Testis (tissue), 3 donors: ENCODE results near the gene LPCAT2. TPM values are rescaled to one million over a fixed set of nuclear protein-coding genes. Genes with fewer than 3 reads are reported as not detected.

Experiments used
- DNase-seq: peaks from one replicate; pipeline ENCODE4 v3.0.0-alpha.2; 2019
- H3K27ac ChIP-seq, 2 donors: fragments of 200-600 bp; sonication (generic); one replicate each; pipeline ENCODE4 v1.5.1; 2019
- H3K27me3 ChIP-seq: fragments of 200-600 bp; sonication (generic); one replicate; pipeline ENCODE4 v1.5.1; 2019
- H3K36me3 ChIP-seq: fragments of 200-600 bp; sonication (generic); one replicate; pipeline ENCODE4 v1.5.1; 2017; ENCODE audit warnings: low read depth; ENCODE audit errors: missing control alignments
- H3K4me1 ChIP-seq: fragments of 200-600 bp; sonication (generic); one replicate; pipeline ENCODE4 v1.5.1; 2019
- H3K4me3 ChIP-seq, 2 donors: fragments of 200-600 bp; sonication (generic); one replicate each; pipeline ENCODE4 v1.5.1; 2017 to 2019
- H3K9me3 ChIP-seq: fragments of 200-600 bp; sonication (generic); one replicate; pipeline ENCODE4 v1.5.1; 2017
- CTCF ChIP-seq, 3 experiments: fragments of 450-650 bp in 2 of 3; fragments of 200-600 bp in 1 of 3; sonication (generic) in 1 of 3; IDR thresholded peaks; one replicate each; pipeline ENCODE4 v1.5.1; 2016 to 2019; ENCODE audit warnings: antibody characterized with exemption in 3 of 3, mild to moderate bottlenecking in 2 of 3, moderate library complexity in 1 of 3
- POLR2A ChIP-seq: fragments of 450-650 bp; IDR thresholded peaks from one replicate; pipeline ENCODE4 v1.6.1; 2017; ENCODE audit warnings: antibody characterized with exemption, mild to moderate bottlenecking, moderate library complexity
- WGBS, 2 donors: methylation state at CpG; one replicate each; pipeline ENCODE4 v1.1.5; 2018; 5-methylcytosine and 5-hydroxymethylcytosine counted together
- intact Hi-C: fragments of 100-400 bp; cut with DNase I; formaldehyde crosslinking; loops from one replicate; pipeline ENCODE4 v1.15.1; 2023; ENCODE audit warnings: low total_unique reads
- polyA plus RNA-seq: library from polyadenylated mRNA; stranded (reverse); fragments of 350-450 nt; fragmentation: Illumina TruSeq; extraction: RNeasy Lipid Tissue Mini Kit (QIAGEN cat#74804); gene quantifications from one replicate; pipeline ENCODE4 v1.2.3, GENCODE V29; 2014; ENCODE audit warnings: low read depth, low replicate concordance; ENCODE audit not compliant: insufficient read depth
- total RNA-seq, 2 donors: library from RNA; depleted of rRNA; stranded (reverse); fragments of >200 nt; gene quantifications; one replicate each; pipeline ENCODE4 v1.2.3, GENCODE V29; 2016

LPCAT2 gene
- total and polyA plus RNA-seq, 3 donors from 2014 or later: 6.9 to 12.0 (median 8.5) TPM

- no peak for DNase-seq
- H3K36me3 ChIP-seq: no peaks in the 10 kb centered on the region
- no peaks in the 10 kb centered on the region for H3K9me3 ChIP-seq
- no peaks in the 10 kb centered on the region for H3K27me3 ChIP-seq
- H3K4me3 ChIP-seq: no peak overlapping the region
- intact Hi-C loops: loop anchor here (5.0 kb wide), 1 partner anchor 76 kb away; no protein-coding TSS in a partner anchor
- TF ChIP-seq CTCF (IDR thresholded peaks at IDR 0.05): no peak
- TF ChIP-seq POLR2A: no peak
- 92 to 93% methylated on average over 4 of the region's 4 CpGs for WGBS, 2 donors
- H3K27ac ChIP-seq: no peak overlapping the region
- no peaks in the 10 kb centered on the region for H3K4me1 ChIP-seq
Observed at GRCh38 chr16:55466209-55466608, 42.7 kb upstream of the LPCAT2 start.

DNA sequence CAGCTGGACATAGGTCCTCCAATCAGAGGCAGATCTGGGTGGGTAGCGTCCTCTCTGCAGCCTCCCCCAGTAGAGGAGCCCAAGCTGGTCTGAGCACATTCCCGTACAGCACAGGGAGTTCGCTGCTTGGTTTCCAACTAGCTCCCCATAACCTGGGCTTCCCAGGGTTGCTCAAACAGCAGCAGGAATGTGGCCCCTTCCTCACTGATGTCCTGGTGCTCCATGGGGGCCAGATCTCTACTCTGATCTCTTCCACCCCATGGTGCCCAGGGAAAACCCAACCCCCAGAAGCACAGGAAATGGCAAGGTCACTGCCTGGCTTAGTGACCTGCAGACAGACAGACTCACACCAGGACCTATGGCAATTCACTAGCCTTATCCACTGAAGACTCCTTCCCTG, 41.0 kb upstream of the LPCAT2 start:
- Histone ChIP-seq H3K4me1 (no peaks in the 10 kb centered on the region), H3K9me3 (no peaks in the 10 kb centered on the region), H3K4me3 (no peak overlapping the region), H3K36me3 (no peaks in the 10 kb centered on the region), H3K27me3 (no peaks in the 10 kb centered on the region), H3K27ac (no peak overlapping the region)
- DNase-seq: no peak
- TF ChIP-seq CTCF (IDR thresholded peaks at IDR 0.05) (no peak), POLR2A (no peak)
- WGBS, 2 donors: 79 to 96% methylated on average over 3 of the region's 3 CpGs
- intact Hi-C loops: loop anchor here (5.0 kb wide), 1 partner anchor 74 kb away; no protein-coding TSS in a partner anchor

GRCh38 chr16:55468352-55468990, 40.4 kb upstream of the LPCAT2 start:
- intact Hi-C loops: loop anchor here (5.0 kb wide), 1 partner anchor 74 kb away; no protein-coding TSS in a partner anchor
- H3K9me3 ChIP-seq: no peaks in the 10 kb centered on the region
- H3K36me3 ChIP-seq: no peaks in the 10 kb centered on the region
- no peaks in the 10 kb centered on the region for H3K27me3 ChIP-seq
- no peak overlapping the region for H3K4me3 ChIP-seq
- TF ChIP-seq CTCF (IDR thresholded peaks at IDR 0.05): no peak
- no peak for TF ChIP-seq POLR2A
- WGBS, 2 donors: 84 to 89% methylated on average over 7 of the region's 7 CpGs
- DNase-seq: no peak
- no peak overlapping the region for H3K27ac ChIP-seq
- H3K4me1 ChIP-seq: no peaks in the 10 kb centered on the region

DNA sequence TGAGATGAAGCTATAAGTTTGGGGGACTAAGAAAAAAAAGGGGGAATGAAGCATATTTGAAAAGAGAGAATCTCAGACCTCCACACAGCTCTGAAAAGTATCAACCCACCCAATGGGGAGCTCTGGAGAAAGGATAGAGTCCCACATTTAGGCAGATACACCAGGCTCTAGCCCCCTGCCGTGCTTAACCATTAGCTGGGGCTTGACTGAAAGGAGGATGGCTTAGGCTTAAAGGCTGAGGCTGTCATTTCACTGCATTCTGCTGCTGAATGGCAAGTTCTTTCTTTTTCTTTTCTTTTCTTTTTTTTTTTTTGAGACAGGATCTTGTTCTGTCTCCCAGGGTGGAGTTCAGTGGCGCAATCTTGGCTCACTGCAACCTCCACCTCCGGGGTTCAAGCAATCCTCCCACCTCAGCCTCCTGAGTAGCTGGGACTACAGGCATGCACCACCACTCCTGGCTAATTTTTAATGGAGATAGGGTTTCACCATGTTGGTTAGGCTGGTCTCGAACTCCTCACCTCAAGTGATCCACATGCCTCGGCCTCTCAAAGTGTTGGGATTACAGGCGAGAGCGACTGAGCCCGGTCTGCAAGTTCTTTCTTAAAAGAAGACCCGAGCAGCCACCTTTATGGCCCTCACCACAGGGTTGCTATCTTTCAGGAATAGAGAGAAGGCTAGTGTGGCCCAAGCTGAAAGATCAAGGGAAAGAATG, 38.9 kb upstream of the LPCAT2 start:
- Histone ChIP-seq H3K4me1 (no peaks in the 10 kb centered on the region), H3K9me3 (no peaks in the 10 kb centered on the region), H3K27me3 (no peaks in the 10 kb centered on the region), H3K4me3 (no peak overlapping the region), H3K36me3 (no peaks in the 10 kb centered on the region), H3K27ac (no peak overlapping the region)
- TF ChIP-seq POLR2A (no peak), CTCF (IDR thresholded peaks at IDR 0.05) (no peak)
- 81 to 87% methylated on average over 9 of the region's 9 CpGs for whole genome bisulfite sequencing, 2 donors
- intact Hi-C loops: loop anchor here (5.0 kb wide), 1 partner anchor 72 kb away; no protein-coding TSS in a partner anchor
- DNase-seq: no peak
